H1 (cell line): ENCODE results near the gene NOXO1. TPM values are rescaled to one million over a fixed set of nuclear protein-coding genes. Genes with fewer than 3 reads are reported as not detected.
A peak's percentile ranks its signal among the peaks of the same experiment; 100 is the strongest.

ENCODE experiments used
- CTCF ChIA-PET: fragments of 300-600 bp; sonication (Branson Sonifier 250); formaldehyde crosslinking; loops from one replicate; lab custom pipeline; 2021; ENCODE audit not compliant: partially characterized antibody; lab: Charles Lee
- POLR2A ChIA-PET: fragments of 300-600 bp; sonication (Branson Sonifier 250); formaldehyde crosslinking; loops from one replicate; lab custom pipeline; 2021; ENCODE audit warnings: inconsistent platforms; ENCODE audit not compliant: partially characterized antibody; lab: Charles Lee
- DNase-seq, 2 experiments: peaks; one replicate each; pipeline versions ENCODE4 v3.0.0 to v3.0.0-alpha.2; 2010 to 2022; ENCODE audit warnings: low spot score in 2 of 2, low read depth in 1 of 2, mixed read lengths in 1 of 2
- FAIRE-seq: peaks from 2 replicates; lab custom pipeline; 2011; peaks lifted over from hg19 to GRCh38; lab: Jason Lieb, UNC
- H2AFZ ChIP-seq: 2 replicates; pipeline ENCODE4 v1.8.1; 2012; ENCODE audit warnings: low read length, inconsistent platforms
- H2AK5ac ChIP-seq: 2 replicates; pipeline ENCODE4 v1.6.1; 2013; ENCODE audit warnings: low read depth, low read length
- H2BK120ac ChIP-seq: replicated peaks from 2 replicates; pipeline ENCODE3; 2013; ENCODE audit warnings: low read depth, low read length, inconsistent platforms
- H2BK12ac ChIP-seq: 2 replicates; pipeline ENCODE4 v1.6.1; 2013; ENCODE audit warnings: low read depth, low read length
- H2BK15ac ChIP-seq: 2 replicates; pipeline ENCODE4 v1.6.1; 2013; ENCODE audit warnings: low read length
- H2BK20ac ChIP-seq: 2 replicates; pipeline ENCODE4 v1.6.1; 2013; ENCODE audit warnings: low read length
- H2BK5ac ChIP-seq: 2 replicates; pipeline ENCODE4 v1.6.1; 2013; ENCODE audit warnings: low read depth, low read length
- H3K14ac ChIP-seq: 2 replicates; pipeline ENCODE4 v1.6.1; 2013; ENCODE audit warnings: inconsistent platforms; ENCODE audit not compliant: insufficient read length
- H3K18ac ChIP-seq: 2 replicates; pipeline ENCODE4 v1.6.1; 2013; ENCODE audit warnings: low read length; ENCODE audit errors: extremely low read depth
- H3K23ac ChIP-seq: 2 replicates; pipeline ENCODE4 v1.6.1; 2013; ENCODE audit warnings: inconsistent platforms; ENCODE audit not compliant: insufficient read length
- H3K23me2 ChIP-seq: 2 replicates; pipeline ENCODE4 v1.6.1; 2013; ENCODE audit warnings: low read depth, low read length
- H3K27ac ChIP-seq: 2 replicates; pipeline ENCODE4 v1.6.1; 2011; ENCODE audit warnings: low read depth, low read length, inconsistent platforms
- H3K27me3 ChIP-seq, 4 experiments: replicated peaks in 1 of 4; 1 replicate in 1 of 4; 2 replicates in 3 of 4; pipeline versions ENCODE4 v1.6.1 to v1.8.1; 2011 to 2013; ENCODE audit warnings: low read length in 3 of 4, mild to moderate bottlenecking in 3 of 4, inconsistent platforms in 2 of 4, mixed read lengths in 2 of 4, moderate library complexity in 1 of 4; ENCODE audit not compliant: control insufficient read depth in 3 of 4, insufficient read depth in 3 of 4; ENCODE audit errors: extremely low read depth in 1 of 4
- H3K36me3 ChIP-seq, 4 experiments: 2 replicates each; pipeline versions ENCODE4 v1.6.1 to v1.8.1; 2011 to 2013; ENCODE audit warnings: mild to moderate bottlenecking in 4 of 4, low read length in 3 of 4, moderate library complexity in 2 of 4, control low read depth in 1 of 4, inconsistent platforms in 1 of 4; ENCODE audit not compliant: insufficient read depth in 4 of 4, control insufficient read depth in 2 of 4
- H3K4ac ChIP-seq: replicated peaks from 2 replicates; pipeline ENCODE3; 2013; ENCODE audit warnings: low read length, low read depth, mixed read lengths, inconsistent platforms; ENCODE audit not compliant: insufficient read length
- H3K4me1 ChIP-seq, 4 experiments: replicated peaks in 1 of 4; 1 replicate in 1 of 4; 2 replicates in 3 of 4; pipeline versions ENCODE4 v1.6.1 to v1.8.1; 2011 to 2013; ENCODE audit warnings: low read length in 3 of 4, inconsistent platforms in 2 of 4, mixed read lengths in 1 of 4; ENCODE audit not compliant: insufficient read depth in 4 of 4, control insufficient read depth in 3 of 4
- H3K4me2 ChIP-seq, 2 experiments: 2 replicates each; pipeline versions ENCODE4 v1.6.1 to v1.8.1; 2011 to 2013; ENCODE audit warnings: low read depth in 2 of 2, low read length in 2 of 2, control low read depth in 1 of 2, inconsistent platforms in 1 of 2, mild to moderate bottlenecking in 1 of 2; ENCODE audit not compliant: insufficient read depth in 1 of 2
- H3K4me3 ChIP-seq, 4 experiments: fragments of 200-600, 300-600 bp in 1 of 4; sonication (generic), shearing (Covaris generic), sonication (Bioruptor Twin) in 1 of 4; 2 replicates each; pipeline versions ENCODE4 v1.5.1 to v1.8.1; 2011 to 2016; ENCODE audit warnings: low read length in 4 of 4, low read depth in 3 of 4, control low read depth in 2 of 4, inconsistent platforms in 2 of 4, mild to moderate bottlenecking in 2 of 4, mixed read lengths in 1 of 4, moderate library complexity in 1 of 4; ENCODE audit not compliant: insufficient read depth in 2 of 4; ENCODE audit errors: extremely low read depth in 1 of 4
- H3K56ac ChIP-seq: replicated peaks from 2 replicates; pipeline ENCODE3; 2013; ENCODE audit warnings: low read depth, mild to moderate bottlenecking, mixed read lengths, low read length, inconsistent platforms; ENCODE audit not compliant: insufficient read length
- H3K79me1 ChIP-seq: 2 replicates; pipeline ENCODE4 v1.6.1; 2013; ENCODE audit warnings: low read depth, low read length, control low read depth
- H3K79me2 ChIP-seq, 2 experiments: 2 replicates each; pipeline versions ENCODE4 v1.6.1 to v1.8.1; 2012 to 2013; ENCODE audit warnings: low read length in 2 of 2, mild to moderate bottlenecking in 2 of 2, inconsistent platforms in 1 of 2; ENCODE audit not compliant: insufficient read depth in 2 of 2, control insufficient read depth in 1 of 2
- H3K9ac ChIP-seq, 4 experiments: replicated peaks in 1 of 4; 1 replicate in 1 of 4; 2 replicates in 3 of 4; pipeline versions ENCODE4 v1.6.1 to v1.8.1; 2011 to 2013; ENCODE audit warnings: low read depth in 3 of 4, low read length in 3 of 4, control low read depth in 2 of 4, mild to moderate bottlenecking in 2 of 4, moderate library complexity in 2 of 4, inconsistent platforms in 1 of 4; ENCODE audit errors: extremely low read depth in 1 of 4
- H3K9me3 ChIP-seq, 2 experiments: 2 replicates each; pipeline versions ENCODE4 v1.6.1 to v1.8.1; 2012 to 2013; ENCODE audit warnings: mild to moderate bottlenecking in 2 of 2, moderate library complexity in 2 of 2, control low read depth in 1 of 2, inconsistent platforms in 1 of 2, low read depth in 1 of 2, low read length in 1 of 2, mixed read lengths in 1 of 2; ENCODE audit not compliant: insufficient read depth in 2 of 2
- H4K20me1 ChIP-seq, 2 experiments: replicated peaks in 1 of 2; 2 replicates each; pipeline versions ENCODE3 to v1.8.1; 2011 to 2013; ENCODE audit warnings: inconsistent platforms in 2 of 2, low read length in 2 of 2, mild to moderate bottlenecking in 1 of 2; ENCODE audit not compliant: insufficient read depth in 2 of 2, control insufficient read depth in 1 of 2
- H4K5ac ChIP-seq: 2 replicates; pipeline ENCODE4 v1.6.1; 2013; ENCODE audit warnings: low read length, low read depth, mixed read lengths, inconsistent platforms; ENCODE audit not compliant: insufficient read length
- H4K8ac ChIP-seq: 2 replicates; pipeline ENCODE4 v1.8.0; 2013; ENCODE audit warnings: mild to moderate bottlenecking, moderate library complexity, low read length, inconsistent platforms; ENCODE audit not compliant: insufficient read depth; ENCODE audit errors: extremely low read depth
- H4K91ac ChIP-seq: replicated peaks from 2 replicates; pipeline ENCODE3; 2013; ENCODE audit warnings: low read length, mixed read lengths, inconsistent platforms; ENCODE audit not compliant: insufficient read length
- BCL11A ChIP-seq, 2 experiments: IDR thresholded peaks; one replicate each; pipeline ENCODE4 v1.6.1; 2011; ENCODE audit warnings: low read depth in 2 of 2, low read length in 2 of 2, mild to moderate bottlenecking in 2 of 2
- CBX5 ChIP-seq: fragments of 300-800, 300-1000 bp; sonication (generic); IDR thresholded peaks from 2 replicates; pipeline ENCODE4 v1.7.1; 2016; ENCODE audit warnings: antibody characterized with exemption, low read length, low read depth
- CREB1 ChIP-seq: IDR thresholded peaks from 2 replicates; pipeline ENCODE4 v1.6.1; 2012; ENCODE audit warnings: inconsistent platforms
- HDAC2 ChIP-seq, 2 experiments: fragments of 300-600 bp in 1 of 2; sonication (generic) in 1 of 2; IDR thresholded peaks; 2 replicates each; pipeline ENCODE4 v1.6.1; 2011 to 2012; ENCODE audit warnings: low read depth in 2 of 2, low read length in 2 of 2, mild to moderate bottlenecking in 2 of 2, moderate library complexity in 2 of 2, borderline replicate concordance in 1 of 2, inconsistent platforms in 1 of 2
- PHF8 ChIP-seq: fragments of 200-600 bp; sonication (generic); conservative IDR thresholded peaks from 2 replicates; pipeline ENCODE4 v1.7.1; 2012; ENCODE audit warnings: low read depth, mild to moderate bottlenecking, inconsistent platforms, low read length, moderate library complexity
- RAD21 ChIP-seq, 2 experiments: IDR thresholded peaks in 1 of 2; conservative IDR thresholded peaks in 1 of 2; 2 replicates each; pipeline ENCODE4 v1.6.1; 2011; ENCODE audit warnings: low read depth in 2 of 2, low read length in 2 of 2, improper control_type of control experiment in 1 of 2, inconsistent platforms in 1 of 2, mild to moderate bottlenecking in 1 of 2, moderate library complexity in 1 of 2
- SP1 ChIP-seq: IDR thresholded peaks from 2 replicates; pipeline ENCODE4 v1.6.1; 2011; ENCODE audit warnings: low read depth, low read length
- SP4 ChIP-seq: IDR thresholded peaks from 2 replicates; pipeline ENCODE4 v1.6.1; 2012; ENCODE audit warnings: low read length, inconsistent platforms
- TBP ChIP-seq: IDR thresholded peaks from 2 replicates; pipeline ENCODE4 v1.6.1; 2011; ENCODE audit warnings: low read depth, low read length, improper control_type of control experiment
- WGBS, 2 experiments: shearing (Covaris generic) in 1 of 2; methylation state at CpG; one replicate each; pipeline versions ENCODE4 v1.1.6 to v1.1.7; 2013 to 2015; ENCODE audit warnings: low lambda C conversion rate in 2 of 2, mixed read lengths in 2 of 2, inconsistent platforms in 1 of 2, low coverage in 1 of 2, missing lambda C conversion rate in 1 of 2; ENCODE audit not compliant: insufficient replicate concordance in 2 of 2, insufficient coverage in 1 of 2, insufficient read length in 1 of 2; ENCODE audit errors: extremely low coverage in 1 of 2, missing lambda C conversion rate in 1 of 2; 5-methylcytosine and 5-hydroxymethylcytosine counted together
- polyA plus RNA-seq, 7 experiments: library from polyadenylated mRNA; depleted of rRNA in 3 of 7; stranded (reverse) in 5 of 7; unstranded in 2 of 7; fragments of >200 nt in 5 of 7; fragments of 200-250 nt in 2 of 7; gene quantifications; 1 replicate in 5 of 7; 2 replicates in 1 of 7; 4 replicates in 1 of 7; pipeline versions ENCODE4 v1.2.1 to v1.2.3, GENCODE V29; 2011 to 2013; ENCODE audit warnings: missing spikeins in 2 of 7, mixed read lengths in 2 of 7
- total RNA-seq: library from RNA; stranded (reverse); fragmentation: NEBNext Ultra II Directional; extraction: Animal tissue kit (Norgen Biotek cat#: 25700); gene quantifications from 2 replicates; pipeline ENCODE4 v1.2.1, GENCODE V29; 2021
- TF ChIP-seq, protein P1 (sequence below): IDR thresholded peaks from 2 replicates; pipeline ENCODE4 v1.6.1; 2011; ENCODE audit warnings: low read depth, mild to moderate bottlenecking, low read length; ENCODE audit not compliant: insufficient read depth

NOXO1 gene
- total and polyA plus RNA-seq, 2 of the 8 experiments (the other 6 are each of a cell fraction or from before 2014, with no cell fraction given): 1.3 to 2.5 TPM

DNA sequence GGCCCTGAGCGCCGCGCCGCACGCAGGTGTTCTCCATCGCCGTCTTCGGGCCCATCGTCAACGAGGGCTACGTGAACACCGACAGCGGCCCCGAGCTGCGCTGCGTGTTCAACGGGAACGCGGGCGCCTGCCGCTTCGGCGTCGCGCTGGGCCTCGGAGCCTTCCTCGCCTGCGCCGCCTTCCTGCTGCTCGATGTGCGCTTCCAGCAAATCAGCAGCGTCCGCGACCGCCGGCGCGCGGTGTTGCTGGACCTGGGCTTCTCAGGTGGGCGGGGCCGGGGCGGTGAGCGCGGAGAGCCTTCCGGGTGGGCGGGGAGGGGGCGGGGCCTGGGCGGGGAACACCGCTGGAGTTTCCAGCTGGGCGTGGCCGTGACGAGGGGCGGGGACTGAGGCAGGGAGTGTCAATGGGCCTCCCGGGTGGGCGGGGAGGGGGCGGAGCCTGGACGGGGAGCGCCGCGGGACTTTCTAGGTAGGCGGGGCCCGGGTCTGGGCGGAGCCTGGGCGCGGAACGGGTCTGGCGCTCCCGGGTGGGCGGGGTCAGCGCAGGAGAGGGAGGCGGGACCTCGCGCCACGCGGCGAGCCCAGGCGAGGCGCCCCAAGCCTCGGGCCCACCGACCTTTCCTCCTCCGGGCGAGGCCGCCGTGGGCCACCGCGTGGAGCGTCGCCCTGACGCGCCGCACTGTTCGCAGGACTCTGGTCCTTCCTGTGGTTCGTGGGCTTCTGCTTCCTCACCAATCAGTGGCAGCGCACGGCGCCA, 10.9 kb upstream of the NOXO1 start:
- peak overlapping the region; percentile 93 for H4K5ac ChIP-seq
- H3K79me1 ChIP-seq: no peaks in the 10 kb centered on the region
- no peak overlapping the region for H3K14ac ChIP-seq
- H4K8ac ChIP-seq: peak overlapping the region; percentile 98
- peak overlapping the region; percentile 94 for H2BK12ac ChIP-seq
- DNase-seq (peak; percentile 85 to 98), FAIRE-seq (no peak)
- CTCF ChIA-PET: interaction anchor here (2.1 to 6.8 kb wide), 3 partner anchors 10 to 16 kb away, joined by 7 to 55 read pairs (median 8); partner anchors contain the start of gene NOXO1
- no peak overlapping the region for H3K23ac ChIP-seq
- POLR2A ChIA-PET: interaction anchor here (0.7 to 28.2 kb wide), 20 partner anchors 9 to 200 kb away, joined by 3 to 736 read pairs (median 4); partner anchors contain the start of genes GFER, NDUFB10, NOXO1 and NPW
- peak overlapping the region; percentile 63 to 92 (median 74) for H3K9ac ChIP-seq
- H3K27ac ChIP-seq: peak overlapping the region; percentile 81; the same call in 1 of the 2 replicates
- peaks cover 0 to 24% (median 18%) of the 10 kb centered on the region in 4 experiments; a peak in 6 of 7 replicates for H3K4me1 ChIP-seq
- peaks cover 4 to 37% (median 24%) of the 10 kb centered on the region in 4 experiments for H3K27me3 ChIP-seq
- H2AFZ ChIP-seq: peak overlapping the region; percentile 98; the same call in 1 of the 2 replicates
- no peaks in the 10 kb centered on the region for H3K9me3 ChIP-seq
- H3K18ac ChIP-seq: peak overlapping the region; percentile 99
- peak overlapping the region; percentile 96 for H2BK5ac ChIP-seq
- H3K4me3 ChIP-seq: peak overlapping the region; percentile 46 to 82 (median 48)
- peak overlapping the region; percentile 99 for H2BK15ac ChIP-seq
- H3K36me3 ChIP-seq: no peaks in the 10 kb centered on the region
- peak overlapping the region; percentile 69 for H2BK120ac ChIP-seq
- H3K56ac ChIP-seq: no peak overlapping the region
- H2AK5ac ChIP-seq: no peak overlapping the region; the same call in 1 of the 2 replicates
- peak overlapping the region; percentile 83 to 99 for H3K4me2 ChIP-seq
- peaks cover 7 to 10% of the 10 kb centered on the region in 2 experiments for H4K20me1 ChIP-seq
- H3K23me2 ChIP-seq: peaks cover 22% of the 10 kb centered on the region; the same call in 1 of the 2 replicates
- H4K91ac ChIP-seq: peak overlapping the region; percentile 98
- peak overlapping the region; percentile 99 for H3K4ac ChIP-seq
- H2BK20ac ChIP-seq: peak overlapping the region; percentile 72; the same call in 1 of the 2 replicates
- H3K79me2 ChIP-seq: no peaks in the 10 kb centered on the region
- 0% methylated on average over 56 of the region's 96 CpGs; no CpG with 5 or more reads in 1 of the 2 experiments for WGBS, 2 experiments
- TF ChIP-seq, protein P1, sequence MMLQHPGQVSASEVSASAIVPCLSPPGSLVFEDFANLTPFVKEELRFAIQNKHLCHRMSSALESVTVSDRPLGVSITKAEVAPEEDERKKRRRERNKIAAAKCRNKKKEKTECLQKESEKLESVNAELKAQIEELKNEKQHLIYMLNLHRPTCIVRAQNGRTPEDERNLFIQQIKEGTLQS: no peak
- peak in 1 of 2 experiments; percentile 67; a peak in 1 of 4 replicates for TF ChIP-seq HDAC2 (IDR thresholded peaks at IDR 0.05; ENCODE audit: borderline replicate concordance in 1 of 2, low read depth in 2 of 2, low read length in 2 of 2)
- peak; percentile 56 for TF ChIP-seq SP1
- TF ChIP-seq TBP: 0 out of 2 replicates have a peak, but pooled peaks have one; percentile 29
- TF ChIP-seq BCL11A (IDR thresholded peaks at IDR 0.05; ENCODE audit: low read depth in 2 of 2, low read length in 2 of 2): no peak
- TF ChIP-seq SP4: peak; percentile 87
- no peak for TF ChIP-seq RAD21 (IDR thresholded peaks at IDR 0.05 in 1 of 2, conservative IDR thresholded peaks at IDR 0.05 in 1 of 2; ENCODE audit: low read depth in 2 of 2, low read length in 2 of 2)
- peak; percentile 37 for TF ChIP-seq CREB1
- TF ChIP-seq PHF8: peak; percentile 97
- no peak for TF ChIP-seq CBX5
